Chondrocyte (in vitro differentiated cells): ENCODE results near the gene PHGDH. TPM values are rescaled to one million over a fixed set of nuclear protein-coding genes. Genes with fewer than 3 reads are reported as not detected.
"Not testable (repeated sequence)": the region's sequence is repeated elsewhere in the genome, so short reads cannot be mapped to it uniquely, and the experiment has no call there.

Source experiments
- DNase-seq: peaks from one replicate; pipeline ENCODE4 v3.0.0; 2021; ENCODE audit warnings: mixed read lengths, low spot score
- H3K27ac Mint-ChIP-seq: one replicate; pipeline ENCODE4 v1.8.0; 2021; ENCODE audit warnings: mild to moderate bottlenecking, moderate library complexity, mixed read lengths; ENCODE audit not compliant: unreplicated experiment
- H3K27me3 Mint-ChIP-seq: 2 replicates; pipeline ENCODE4 v1.8.0; 2021; ENCODE audit warnings: low read depth, mixed read lengths
- H3K36me3 Mint-ChIP-seq: 2 replicates; pipeline ENCODE4 v1.8.0; 2021; ENCODE audit warnings: low read depth, mixed read lengths
- H3K4me1 Mint-ChIP-seq: 2 replicates; pipeline ENCODE4 v1.8.0; 2021; ENCODE audit warnings: low read depth, mild to moderate bottlenecking, mixed read lengths
- H3K4me3 Mint-ChIP-seq: one replicate; pipeline ENCODE4 v1.8.0; 2021; ENCODE audit warnings: mild to moderate bottlenecking, moderate library complexity, mixed read lengths; ENCODE audit not compliant: unreplicated experiment
- H3K9me3 Mint-ChIP-seq: 2 replicates; pipeline ENCODE4 v1.8.0; 2021; ENCODE audit warnings: low read depth, mixed read lengths
- CTCF ChIP-seq: fragments of 200-600 bp; sonication (generic); IDR thresholded peaks from 2 replicates; pipeline ENCODE4 v1.5.0; 2021; ENCODE audit warnings: antibody characterized with exemption, mild to moderate bottlenecking, moderate library complexity
- total RNA-seq: library from RNA; stranded (reverse); gene quantifications from 3 replicates; pipeline ENCODE4 v1.2.1, GENCODE V29; 2021

The PHGDH gene
- total RNA-seq, 1 donor from 2014 or later = 300 TPM

GRCh38 chr1:119783354-119784185 lies 71.8 kb downstream of the PHGDH start:
- no peak overlapping the region for H3K27ac Mint-ChIP-seq
- TF ChIP-seq CTCF = no peak
- H3K27me3 Mint-ChIP-seq = peaks cover 21% of the 10 kb centered on the region
- no peaks in the 10 kb centered on the region for H3K36me3 Mint-ChIP-seq
- no peaks in the 10 kb centered on the region for H3K4me1 Mint-ChIP-seq
- DNase-seq = no peak
- no peak overlapping the region for H3K4me3 Mint-ChIP-seq
- H3K9me3 Mint-ChIP-seq = peaks cover 6% of the 10 kb centered on the region

- DNase-seq = no peak
- no peak overlapping the region for H3K27ac Mint-ChIP-seq
- H3K4me3 Mint-ChIP-seq = no peak overlapping the region
- no peaks in the 10 kb centered on the region for H3K4me1 Mint-ChIP-seq
- TF ChIP-seq CTCF = no peak
- peaks cover 21% of the 10 kb centered on the region for H3K27me3 Mint-ChIP-seq
- H3K36me3 Mint-ChIP-seq = no peaks in the 10 kb centered on the region
- H3K9me3 Mint-ChIP-seq = peaks cover 6% of the 10 kb centered on the region
Measured at GRCh38 chr1:119784191-119784781, 72.6 kb downstream of the PHGDH start.

GRCh38 chr1:119786046-119786445 lies 74.3 kb downstream of the PHGDH start:
- H3K27me3 Mint-ChIP-seq = peaks cover 15% of the 10 kb centered on the region
- not testable (repeated sequence) for H3K27ac Mint-ChIP-seq, DNase-seq, H3K4me3 Mint-ChIP-seq, H3K9me3 Mint-ChIP-seq, H3K4me1 Mint-ChIP-seq, H3K36me3 Mint-ChIP-seq

GRCh38 chr1:119786473-119787050 lies 74.8 kb downstream of the PHGDH start:
- not testable (repeated sequence) for H3K36me3 Mint-ChIP-seq, H3K9me3 Mint-ChIP-seq, H3K4me1 Mint-ChIP-seq, H3K27ac Mint-ChIP-seq, H3K4me3 Mint-ChIP-seq, DNase-seq
- peaks cover 15% of the 10 kb centered on the region for H3K27me3 Mint-ChIP-seq

- Mint-ChIP-seq H3K36me3 (no peaks in the 10 kb centered on the region), H3K27ac (no peak overlapping the region), H3K4me1 (no peaks in the 10 kb centered on the region), H3K27me3 (peaks cover 13% of the 10 kb centered on the region), H3K4me3 (no peak overlapping the region), H3K9me3 (peaks cover 6% of the 10 kb centered on the region)
- no peak for DNase-seq
- no peak for TF ChIP-seq CTCF
Measured at GRCh38 chr1:119787776-119788175, 76.0 kb downstream of the PHGDH start.

- H3K4me1 Mint-ChIP-seq = no peaks in the 10 kb centered on the region
- H3K27ac Mint-ChIP-seq = no peak overlapping the region
- DNase-seq = no peak
- H3K36me3 Mint-ChIP-seq = no peaks in the 10 kb centered on the region
- no peak for TF ChIP-seq CTCF
- H3K4me3 Mint-ChIP-seq = no peak overlapping the region
- H3K9me3 Mint-ChIP-seq = peaks cover 6% of the 10 kb centered on the region
- H3K27me3 Mint-ChIP-seq = peaks cover 5% of the 10 kb centered on the region
Measured at GRCh38 chr1:119790451-119791198, 78.9 kb downstream of the PHGDH start.
